K562 (cell line): ENCODE results near the gene ARL16. TPM values are rescaled to one million over a fixed set of nuclear protein-coding genes. Genes with fewer than 3 reads are reported as not detected.
A peak's percentile ranks its signal among the peaks of the same experiment; 100 is the strongest.

Source experiments
- ATAC-seq: fragments of 200-7000 bp; cut with Tn5 transposase; 3 replicates; pipeline ENCODE4 v1.9.1; 2020; ENCODE audit warnings: moderate library complexity
- BruUV-seq: library from RNA; stranded (reverse); fragments of 400-500 nt; replicated peaks from 2 replicates; lab custom pipeline; 2021; lab: Mats Ljungman, UMichigan
- CTCF ChIA-PET: fragments of 300-600 bp; formaldehyde crosslinking; extraction: SDS; loops from one replicate; lab custom pipeline; 2021; ENCODE audit warnings: low intra/inter-chr PET ratio; lab: Yijun Ruan, JAX
- POLR2A ChIA-PET: fragments of 300-600, 350-650 bp; sonication (Branson Sonifier 250); formaldehyde crosslinking; extraction: SDS; loops from one replicate; lab custom pipeline; 2021; ENCODE audit warnings: antibody characterized with exemption, inconsistent platforms; lab: Yijun Ruan, JAX
- DNase-seq, 4 experiments: peaks; one replicate each; pipeline versions ENCODE4 v3.0.0 to v3.0.0-alpha.2; 2011 to 2018; ENCODE audit warnings: low spot score in 3 of 4, mixed read lengths in 3 of 4; ENCODE audit errors: extremely low read depth in 1 of 4
- FAIRE-seq: peaks from 2 replicates; lab custom pipeline; 2011; peaks lifted over from hg19 to GRCh38; lab: Jason Lieb, UNC
- H2AFZ ChIP-seq: 2 replicates; pipeline ENCODE4 v1.6.0; 2011; ENCODE audit warnings: low read depth, low read length, control low read depth, inconsistent platforms
- H3K27ac ChIP-seq: fragments of 200-600 bp; 3 replicates; pipeline ENCODE4 v1.8.0; 2011; ENCODE audit warnings: low read depth, mild to moderate bottlenecking, control low read depth, inconsistent platforms, low read length, moderate library complexity, mixed read lengths; ENCODE audit errors: extremely low read depth
- H3K27me3 ChIP-seq, 2 experiments: fragments of 300-600 bp in 1 of 2; 2 replicates in 1 of 2; 3 replicates in 1 of 2; pipeline versions ENCODE4 v1.6.0 to v1.8.0; 2011; ENCODE audit warnings: inconsistent platforms in 2 of 2, low read length in 2 of 2, mild to moderate bottlenecking in 1 of 2, mixed read lengths in 1 of 2, moderate library complexity in 1 of 2; ENCODE audit not compliant: control insufficient read depth in 2 of 2, insufficient read depth in 2 of 2
- H3K36me3 ChIP-seq: fragments of 300-600 bp; 3 replicates; pipeline ENCODE4 v1.8.0; 2011; ENCODE audit warnings: mild to moderate bottlenecking, low read length, inconsistent platforms; ENCODE audit not compliant: control insufficient read depth, insufficient read depth
- H3K4me1 ChIP-seq, 2 experiments: fragments of 200-600 bp in 1 of 2; replicated peaks in 1 of 2; 2 replicates in 1 of 2; 3 replicates in 1 of 2; pipeline versions ENCODE4 v1.5.1 to v1.8.0; 2011; ENCODE audit warnings: inconsistent platforms in 2 of 2, low read length in 2 of 2, mild to moderate bottlenecking in 1 of 2, mixed read lengths in 1 of 2, moderate library complexity in 1 of 2; ENCODE audit not compliant: control insufficient read depth in 2 of 2, insufficient read depth in 2 of 2
- H3K4me2 ChIP-seq: 2 replicates; pipeline ENCODE4 v1.6.1; 2011; ENCODE audit warnings: low read length, control low read depth, inconsistent platforms, mixed read lengths; ENCODE audit not compliant: insufficient read depth
- H3K4me3 ChIP-seq: fragments of 200-600 bp; sonication (generic), shearing (Covaris generic); 2 replicates; pipeline ENCODE4 v1.5.1; 2016; ENCODE audit warnings: control low read depth, inconsistent platforms
- H3K79me2 ChIP-seq: fragments of 200-600 bp; 3 replicates; pipeline ENCODE4 v1.8.0; 2011; ENCODE audit warnings: low read length, inconsistent platforms; ENCODE audit not compliant: control insufficient read depth, insufficient read depth
- H3K9ac ChIP-seq, 2 experiments: 2 replicates each; pipeline versions ENCODE4 v1.6.0 to v1.6.1; 2011; ENCODE audit warnings: low read depth in 2 of 2, low read length in 2 of 2, control low read depth in 1 of 2, inconsistent platforms in 1 of 2, mild to moderate bottlenecking in 1 of 2, mixed read lengths in 1 of 2; ENCODE audit not compliant: insufficient read depth in 1 of 2
- H3K9me1 ChIP-seq: one replicate; pipeline ENCODE4 v1.6.0; 2011; ENCODE audit warnings: inconsistent platforms, mild to moderate bottlenecking, low read length, moderate library complexity; ENCODE audit not compliant: control insufficient read depth, insufficient read depth
- H3K9me3 ChIP-seq: replicated peaks from 2 replicates; pipeline ENCODE4 v1.5.1; 2011; ENCODE audit warnings: low read depth, low read length, inconsistent platforms; ENCODE audit not compliant: control insufficient read depth, insufficient read depth
- H4K20me1 ChIP-seq: replicated peaks from 2 replicates; pipeline ENCODE4 v1.6.1; 2011; ENCODE audit warnings: low read length, inconsistent platforms, mixed read lengths; ENCODE audit not compliant: control insufficient read depth, insufficient read depth
- CBFA2T2 ChIP-seq: fragments of 450-650 bp; conservative IDR thresholded peaks from 2 replicates; pipeline ENCODE4 v1.6.1; 2017; ENCODE audit warnings: mild to moderate bottlenecking
- EGR1 ChIP-seq: fragments of 450-650 bp; conservative IDR thresholded peaks from 2 replicates; pipeline ENCODE4 v1.6.1; 2017; ENCODE audit warnings: mild to moderate bottlenecking
- NR2C1 ChIP-seq, 2 experiments: fragments of 450-650 bp; IDR thresholded peaks; 2 replicates each; pipeline ENCODE4 v1.6.1; 2017; ENCODE audit warnings: mild to moderate bottlenecking in 2 of 2, antibody characterized with exemption in 1 of 2, inconsistent platforms in 1 of 2, missing compliant biosample characterization in 1 of 2, missing genetic modification characterization in 1 of 2
- PKNOX1 ChIP-seq: fragments of 450-650 bp; IDR thresholded peaks from 2 replicates; pipeline ENCODE4 v1.6.1; 2016
- PTRF ChIP-seq: fragments of 450-650 bp; IDR thresholded peaks from 2 replicates; pipeline ENCODE4 v1.6.1; 2016; ENCODE audit warnings: mild to moderate bottlenecking, missing genetic modification characterization, missing compliant biosample characterization
- SMAD2 ChIP-seq: fragments of 150-350 bp; IDR thresholded peaks from 2 replicates; pipeline ENCODE4 v1.6.1; 2014; ENCODE audit warnings: low read depth, mild to moderate bottlenecking, low read length
- SMARCC2 ChIP-seq: fragments of 450-650 bp; IDR thresholded peaks from 2 replicates; pipeline ENCODE4 v1.6.1; 2017; ENCODE audit warnings: antibody characterized with exemption, moderate library complexity, mild to moderate bottlenecking, low read depth
- TFAM ChIP-seq: fragments of 250-450 bp; sonication (Bioruptor Pico); conservative IDR thresholded peaks from 2 replicates; pipeline ENCODE4 v1.5.0; 2021; ENCODE audit warnings: mild to moderate bottlenecking, moderate library complexity
- TFAP4 ChIP-seq: sonication (generic); formaldehyde crosslinking; IDR thresholded peaks from 2 replicates; pipeline ENCODE4 v1.8.0; 2022; ENCODE audit warnings: missing genetic modification reagents, mild to moderate bottlenecking, moderate library complexity, borderline replicate concordance
- WGBS: fragments of 100-300 bp; shearing (Covaris generic); methylation state at CpG from one replicate; pipeline ENCODE4 v1.1.6; 2016; ENCODE audit warnings: low coverage, mixed read lengths; ENCODE audit not compliant: insufficient coverage; ENCODE audit errors: missing lambda C conversion rate; 5-methylcytosine and 5-hydroxymethylcytosine counted together
- in situ Hi-C: fragments of 300-500 bp; cut with MboI; formaldehyde crosslinking; loops from 4 replicates; pipeline ENCODE4 v1.15.0; 2018; ENCODE audit warnings: inconsistent platforms, mixed read lengths
- intact Hi-C: fragments of 100-400 bp; cut with micrococcal nuclease; formaldehyde crosslinking; loops from 2 replicates; pipeline ENCODE4 v1.14.2; 2022
- polyA plus RNA-seq, 8 experiments: library from polyadenylated mRNA; depleted of rRNA in 4 of 8; stranded (reverse) in 5 of 8; unstranded in 3 of 8; fragments of >200 nt; fragmentation: Nextera tagmentation in 2 of 8; fragmentation: Illumina TruSeq in 1 of 8; extraction: Ambion mirVana in 2 of 8; extraction: Trizol in 1 of 8; gene quantifications; 2 replicates each; pipeline versions ENCODE4 v1.2.1 to v1.2.3, GENCODE V29; 2011 to 2014; ENCODE audit warnings: inconsistent platforms in 1 of 8, missing spikeins in 1 of 8
- total RNA-seq, 7 experiments: library from RNA; depleted of rRNA in 6 of 7; stranded (reverse); fragments of >200 nt in 6 of 7; fragmentation: Illumina TruSeq in 2 of 7; extraction: Trizol in 2 of 7; gene quantifications; 2 replicates each; pipeline versions ENCODE4 v1.2.1 to v1.2.3, GENCODE V29; 2011 to 2021; ENCODE audit warnings: low replicate concordance in 1 of 7

The ARL16 gene
- total and polyA plus RNA-seq, 9 of the 15 experiments (the other 6 are each of a cell fraction or from before 2014, with no cell fraction given) = 5.4 to 32.4 (median 22.6) TPM

- peak; percentile 54 for TF ChIP-seq PKNOX1
- TF ChIP-seq SMARCC2 = no peak
- no peak for TF ChIP-seq TFAM (CRISPR knock-in tag)
- 0 out of 2 replicates have a peak, but pooled peaks have one; percentile 28 for TF ChIP-seq TFAP4 (CRISPR knock-in tag)
- no peak for TF ChIP-seq SMAD2
- TF ChIP-seq PTRF = no peak
Measured at GRCh38 chr17:81644976-81645952, 38.3 kb downstream of the ARL16 start (continued).

GRCh38 chr17:81644496-81644895 is 39.1 kb downstream of the ARL16 start:
- Histone ChIP-seq H2AFZ (peak overlapping the region; percentile 29; the same call in 1 of the 2 replicates), H3K4me3 (no peak overlapping the region), H3K9me1 (no peaks in the 10 kb centered on the region), H3K27ac (no peak overlapping the region), H3K9me3 (peaks cover 4% of the 10 kb centered on the region), H3K27me3 (no peaks in the 10 kb centered on the region), H3K79me2 (no peaks in the 10 kb centered on the region), H3K4me1 (peaks cover 22 to 58% of the 10 kb centered on the region in 2 experiments; a peak in 4 of 5 replicates), H4K20me1 (no peaks in the 10 kb centered on the region), H3K9ac (peak overlapping the region in 1 of 2 experiments; percentile 88; a peak in 2 of 4 replicates), H3K36me3 (no peaks in the 10 kb centered on the region), H3K4me2 (no peak overlapping the region; the same call in 1 of the 2 replicates)
- in situ Hi-C loops = no loop called here
- TF ChIP-seq EGR1 = peak; percentile 91
- no peak for TF ChIP-seq NR2C1 (IDR thresholded peaks at IDR 0.05)
- TF ChIP-seq NR2C1 (tag; IDR thresholded peaks at IDR 0.05) = no peak
- TF ChIP-seq CBFA2T2 = no peak
- ATAC-seq (peak; percentile 58), FAIRE-seq (no peak), DNase-seq (peak in 3 of 4 experiments; percentile 54 to 65 (median 60))
- intact Hi-C loops = no loop called here
- 63% methylated on average over 8 of the region's 15 CpGs for WGBS
- BruUV-seq = no TSS peak
- POLR2A ChIA-PET = interaction anchor here (1.0 kb wide), 1 partner anchor 8 kb away, joined by 3 read pairs; no protein-coding TSS in a partner anchor
- CTCF ChIA-PET = no interaction called here
